K562 (cell line): ENCODE measurements around the gene RALGPS1. TPM values are rescaled to one million over a fixed set of nuclear protein-coding genes. Genes with fewer than 3 reads are reported as not detected.

Source experiments
- ATAC-seq: fragments of 200-7000 bp; cut with Tn5 transposase; 3 replicates; pipeline ENCODE4 v1.9.1; 2020; ENCODE audit warnings: moderate library complexity
- BruUV-seq: library from RNA; stranded (reverse); fragments of 400-500 nt; replicated peaks from 2 replicates; lab custom pipeline; 2021; lab: Mats Ljungman, UMichigan
- CTCF ChIA-PET: fragments of 300-600 bp; formaldehyde crosslinking; extraction: SDS; loops from one replicate; lab custom pipeline; 2021; ENCODE audit warnings: low intra/inter-chr PET ratio; lab: Yijun Ruan, JAX
- POLR2A ChIA-PET: fragments of 300-600, 350-650 bp; sonication (Branson Sonifier 250); formaldehyde crosslinking; extraction: SDS; loops from one replicate; lab custom pipeline; 2021; ENCODE audit warnings: antibody characterized with exemption, inconsistent platforms; lab: Yijun Ruan, JAX
- DNase-seq, 4 experiments: peaks; one replicate each; pipeline versions ENCODE4 v3.0.0 to v3.0.0-alpha.2; 2011 to 2018; ENCODE audit warnings: low spot score in 3 of 4, mixed read lengths in 3 of 4; ENCODE audit errors: extremely low read depth in 1 of 4
- FAIRE-seq: peaks from 2 replicates; lab custom pipeline; 2011; peaks lifted over from hg19 to GRCh38; lab: Jason Lieb, UNC
- H2AFZ ChIP-seq: 2 replicates; pipeline ENCODE4 v1.6.0; 2011; ENCODE audit warnings: low read depth, low read length, control low read depth, inconsistent platforms
- H3K27ac ChIP-seq: fragments of 200-600 bp; 3 replicates; pipeline ENCODE4 v1.8.0; 2011; ENCODE audit warnings: low read depth, mild to moderate bottlenecking, control low read depth, inconsistent platforms, low read length, moderate library complexity, mixed read lengths; ENCODE audit errors: extremely low read depth
- H3K27me3 ChIP-seq, 2 experiments: fragments of 300-600 bp in 1 of 2; 2 replicates in 1 of 2; 3 replicates in 1 of 2; pipeline versions ENCODE4 v1.6.0 to v1.8.0; 2011; ENCODE audit warnings: inconsistent platforms in 2 of 2, low read length in 2 of 2, mild to moderate bottlenecking in 1 of 2, mixed read lengths in 1 of 2, moderate library complexity in 1 of 2; ENCODE audit not compliant: control insufficient read depth in 2 of 2, insufficient read depth in 2 of 2
- H3K36me3 ChIP-seq: fragments of 300-600 bp; 3 replicates; pipeline ENCODE4 v1.8.0; 2011; ENCODE audit warnings: mild to moderate bottlenecking, low read length, inconsistent platforms; ENCODE audit not compliant: control insufficient read depth, insufficient read depth
- H3K4me1 ChIP-seq, 2 experiments: fragments of 200-600 bp in 1 of 2; replicated peaks in 1 of 2; 2 replicates in 1 of 2; 3 replicates in 1 of 2; pipeline versions ENCODE4 v1.5.1 to v1.8.0; 2011; ENCODE audit warnings: inconsistent platforms in 2 of 2, low read length in 2 of 2, mild to moderate bottlenecking in 1 of 2, mixed read lengths in 1 of 2, moderate library complexity in 1 of 2; ENCODE audit not compliant: control insufficient read depth in 2 of 2, insufficient read depth in 2 of 2
- H3K4me2 ChIP-seq: 2 replicates; pipeline ENCODE4 v1.6.1; 2011; ENCODE audit warnings: low read length, control low read depth, inconsistent platforms, mixed read lengths; ENCODE audit not compliant: insufficient read depth
- H3K4me3 ChIP-seq: fragments of 200-600 bp; sonication (generic), shearing (Covaris generic); 2 replicates; pipeline ENCODE4 v1.5.1; 2016; ENCODE audit warnings: control low read depth, inconsistent platforms
- H3K79me2 ChIP-seq: fragments of 200-600 bp; 3 replicates; pipeline ENCODE4 v1.8.0; 2011; ENCODE audit warnings: low read length, inconsistent platforms; ENCODE audit not compliant: control insufficient read depth, insufficient read depth
- H3K9ac ChIP-seq, 2 experiments: 2 replicates each; pipeline versions ENCODE4 v1.6.0 to v1.6.1; 2011; ENCODE audit warnings: low read depth in 2 of 2, low read length in 2 of 2, control low read depth in 1 of 2, inconsistent platforms in 1 of 2, mild to moderate bottlenecking in 1 of 2, mixed read lengths in 1 of 2; ENCODE audit not compliant: insufficient read depth in 1 of 2
- H3K9me1 ChIP-seq: one replicate; pipeline ENCODE4 v1.6.0; 2011; ENCODE audit warnings: inconsistent platforms, mild to moderate bottlenecking, low read length, moderate library complexity; ENCODE audit not compliant: control insufficient read depth, insufficient read depth
- H3K9me3 ChIP-seq: replicated peaks from 2 replicates; pipeline ENCODE4 v1.5.1; 2011; ENCODE audit warnings: low read depth, low read length, inconsistent platforms; ENCODE audit not compliant: control insufficient read depth, insufficient read depth
- H4K20me1 ChIP-seq: replicated peaks from 2 replicates; pipeline ENCODE4 v1.6.1; 2011; ENCODE audit warnings: low read length, inconsistent platforms, mixed read lengths; ENCODE audit not compliant: control insufficient read depth, insufficient read depth
- ELK3 ChIP-seq: fragments of 450-650 bp; formaldehyde crosslinking; IDR thresholded peaks from 2 replicates; pipeline ENCODE4 v1.4.0; 2020; ENCODE audit warnings: mild to moderate bottlenecking
- HOMEZ ChIP-seq: fragments of 250-450 bp; sonication (Bioruptor Pico); IDR thresholded peaks from 2 replicates; pipeline ENCODE4 v1.4.0; 2020; ENCODE audit warnings: mild to moderate bottlenecking, moderate library complexity
- IRF1 ChIP-seq: sonication (generic); formaldehyde crosslinking; IDR thresholded peaks from 2 replicates; pipeline ENCODE4 v1.8.0; 2022; ENCODE audit warnings: missing genetic modification reagents, mild to moderate bottlenecking, borderline replicate concordance
- NCOA1 ChIP-seq: fragments of 450-650 bp; IDR thresholded peaks from 2 replicates; pipeline ENCODE4 v1.6.1; 2016; ENCODE audit warnings: low read depth
- RERE ChIP-seq: sonication (generic); formaldehyde crosslinking; IDR thresholded peaks from 2 replicates; pipeline ENCODE4 v1.8.0; 2023; ENCODE audit warnings: missing genetic modification reagents, mild to moderate bottlenecking, borderline replicate concordance
- RHOXF2B ChIP-seq: fragments of 250-450 bp; sonication (Bioruptor Pico); conservative IDR thresholded peaks from 2 replicates; pipeline ENCODE4 v1.5.1; 2021
- TCF7 ChIP-seq: sonication (generic); IDR thresholded peaks from 2 replicates; pipeline ENCODE4 v1.6.1; 2016; ENCODE audit warnings: antibody characterized with exemption, borderline replicate concordance
- TSC22D4 ChIP-seq: fragments of 450-650 bp; IDR thresholded peaks from 2 replicates; pipeline ENCODE4 v1.6.1; 2016; ENCODE audit warnings: missing genetic modification characterization, missing biosample characterization, control low read depth
- USF2 ChIP-seq: sonication (generic); formaldehyde crosslinking; IDR thresholded peaks from 2 replicates; pipeline ENCODE4 v1.5.0; 2020; ENCODE audit warnings: missing genetic modification reagents
- ZNF316 ChIP-seq: fragments of 450-650 bp; IDR thresholded peaks from 2 replicates; pipeline ENCODE4 v1.6.1; 2016
- ZNF551 ChIP-seq: fragments of 250-450 bp; sonication (Bioruptor Pico); IDR thresholded peaks from 2 replicates; pipeline ENCODE4 v1.5.0; 2021; ENCODE audit warnings: mild to moderate bottlenecking, moderate library complexity
- WGBS: fragments of 100-300 bp; shearing (Covaris generic); methylation state at CpG from one replicate; pipeline ENCODE4 v1.1.6; 2016; ENCODE audit warnings: low coverage, mixed read lengths; ENCODE audit not compliant: insufficient coverage; ENCODE audit errors: missing lambda C conversion rate; 5-methylcytosine and 5-hydroxymethylcytosine counted together
- in situ Hi-C: fragments of 300-500 bp; cut with MboI; formaldehyde crosslinking; loops from 4 replicates; pipeline ENCODE4 v1.15.0; 2018; ENCODE audit warnings: inconsistent platforms, mixed read lengths
- intact Hi-C: fragments of 100-400 bp; cut with micrococcal nuclease; formaldehyde crosslinking; loops from 2 replicates; pipeline ENCODE4 v1.14.2; 2022
- polyA plus RNA-seq, 8 experiments: library from polyadenylated mRNA; depleted of rRNA in 4 of 8; stranded (reverse) in 5 of 8; unstranded in 3 of 8; fragments of >200 nt; fragmentation: Nextera tagmentation in 2 of 8; fragmentation: Illumina TruSeq in 1 of 8; extraction: Ambion mirVana in 2 of 8; extraction: Trizol in 1 of 8; gene quantifications; 2 replicates each; pipeline versions ENCODE4 v1.2.1 to v1.2.3, GENCODE V29; 2011 to 2014; ENCODE audit warnings: inconsistent platforms in 1 of 8, missing spikeins in 1 of 8
- total RNA-seq, 7 experiments: library from RNA; depleted of rRNA in 6 of 7; stranded (reverse); fragments of >200 nt in 6 of 7; fragmentation: Illumina TruSeq in 2 of 7; extraction: Trizol in 2 of 7; gene quantifications; 2 replicates each; pipeline versions ENCODE4 v1.2.1 to v1.2.3, GENCODE V29; 2011 to 2021; ENCODE audit warnings: low replicate concordance in 1 of 7

The RALGPS1 gene
- total and polyA plus RNA-seq, 9 of the 15 experiments (the other 6 are each of a cell fraction or from before 2014, with no cell fraction given) = 0.04 to 2.6 (median 1.5) TPM

GRCh38 chr9:127132921-127133647, 218.5 kb downstream of the RALGPS1 start:
- Histone ChIP-seq H3K27me3 (peaks cover 11 to 54% of the 10 kb centered on the region in 2 experiments; a peak in 3 of 5 replicates), H3K36me3 (no peaks in the 10 kb centered on the region), H2AFZ (no peak overlapping the region), H3K4me1 (peaks cover 9 to 21% of the 10 kb centered on the region in 2 experiments), H3K79me2 (no peaks in the 10 kb centered on the region), H3K9me3 (no peaks in the 10 kb centered on the region), H3K9ac (no peak overlapping the region), H4K20me1 (0 out of 2 replicates have a peak, but pooled peaks cover 3% of the 10 kb centered on the region), H3K4me2 (no peak overlapping the region), H3K27ac (no peak overlapping the region), H3K9me1 (no peaks in the 10 kb centered on the region), H3K4me3 (no peak overlapping the region)
- 14% methylated on average over 9 of the region's 15 CpGs for WGBS
- intact Hi-C loops (no loop called here), in situ Hi-C loops (no loop called here)
- BruUV-seq = no TSS peak
- DNase-seq = no peak
- ATAC-seq = no peak
- ChIA-PET CTCF (no interaction called here), POLR2A (interaction anchor here (0.6 kb wide), 1 partner anchor 737 kb away, joined by 4 read pairs; no protein-coding TSS in a partner anchor)
- no peak for FAIRE-seq
- no peak for TF ChIP-seq RERE (CRISPR knock-in tag)
- TF ChIP-seq HOMEZ (CRISPR knock-in tag) = no peak
- no peak for TF ChIP-seq IRF1
- no peak for TF ChIP-seq USF2 (CRISPR knock-in tag)
- TF ChIP-seq TSC22D4 (tag) = no peak
- no peak for TF ChIP-seq TCF7
- TF ChIP-seq ELK3 (CRISPR knock-in tag) = no peak
- TF ChIP-seq RHOXF2B = no peak
- no peak for TF ChIP-seq NCOA1
- TF ChIP-seq ZNF551 = no peak
- TF ChIP-seq ZNF316 = no peak
